GM19468 (cell line): Measurements from ENCODE around the gene APOL1.

ENCODE experiments used
- ATAC-seq: cut with Tn5 transposase; IDR thresholded peaks from one replicate; pipeline ENCODE4 v1.9.1; 2021; ENCODE audit warnings: mild to moderate bottlenecking, moderate library complexity, moderate number of reproducible peaks; ENCODE audit not compliant: unreplicated experiment; ENCODE audit errors: extremely low read depth

Gene APOL1

DNA sequence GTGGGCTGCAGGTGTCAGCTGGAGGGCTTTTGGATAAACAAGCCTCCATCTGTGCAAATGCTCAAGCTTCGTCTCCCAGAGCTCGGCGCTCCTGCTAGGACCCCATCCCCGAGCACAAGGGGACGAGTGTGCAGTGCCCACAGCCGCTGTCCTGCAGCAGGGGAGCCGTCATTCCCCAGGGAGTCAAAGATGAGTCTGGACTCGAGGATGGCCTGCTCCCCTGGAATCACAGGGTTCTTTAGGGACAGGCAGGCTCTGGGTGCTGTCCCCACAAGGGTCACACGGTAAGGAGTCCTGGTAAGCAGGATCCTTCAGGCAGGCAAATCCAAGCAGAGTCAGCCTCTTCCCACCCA lies 50.2 kb downstream of the APOL1 start:
- no peak for ATAC-seq

DNA sequence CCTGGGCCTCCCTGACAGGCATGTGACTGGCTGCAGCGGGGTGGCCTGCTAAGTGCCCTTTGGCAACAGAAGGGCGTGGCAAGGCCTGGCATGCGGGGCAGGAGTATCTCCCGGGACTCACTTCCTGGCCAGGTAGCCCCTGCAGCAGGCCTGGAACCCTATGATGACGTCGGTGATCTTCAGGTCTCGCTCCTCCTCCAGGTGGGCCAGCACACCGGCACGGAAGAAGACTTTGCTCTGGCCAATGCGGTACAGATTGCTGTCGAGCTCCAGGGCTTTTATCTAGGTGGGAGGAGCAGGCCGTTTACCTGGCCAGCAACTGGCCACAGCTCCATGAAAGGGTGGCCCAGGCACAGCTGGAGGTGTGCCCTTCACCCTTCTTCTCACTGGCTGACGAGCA lies 50.9 kb downstream of the APOL1 start:
- no peak for ATAC-seq

DNA sequence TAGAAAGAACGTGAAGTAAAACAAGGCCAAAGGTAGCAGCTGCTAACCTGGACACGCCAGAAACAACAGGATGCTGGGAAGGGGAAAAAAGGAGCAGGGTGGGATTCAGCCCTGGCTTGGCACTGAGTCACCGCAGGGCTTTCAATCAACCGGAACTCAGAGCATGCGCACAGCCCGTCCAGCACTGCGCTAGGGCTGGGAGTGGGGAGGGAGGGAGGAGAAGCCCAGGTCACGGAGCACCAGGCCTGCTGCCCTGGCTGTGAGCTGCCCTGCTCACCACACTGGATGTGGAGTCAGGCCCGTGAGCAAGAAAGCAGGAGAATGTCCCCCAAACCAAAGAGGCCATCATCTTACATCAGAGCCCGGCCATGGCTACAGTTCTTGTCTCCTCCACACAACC lies 51.5 kb downstream of the APOL1 start:
- no peak for ATAC-seq

DNA sequence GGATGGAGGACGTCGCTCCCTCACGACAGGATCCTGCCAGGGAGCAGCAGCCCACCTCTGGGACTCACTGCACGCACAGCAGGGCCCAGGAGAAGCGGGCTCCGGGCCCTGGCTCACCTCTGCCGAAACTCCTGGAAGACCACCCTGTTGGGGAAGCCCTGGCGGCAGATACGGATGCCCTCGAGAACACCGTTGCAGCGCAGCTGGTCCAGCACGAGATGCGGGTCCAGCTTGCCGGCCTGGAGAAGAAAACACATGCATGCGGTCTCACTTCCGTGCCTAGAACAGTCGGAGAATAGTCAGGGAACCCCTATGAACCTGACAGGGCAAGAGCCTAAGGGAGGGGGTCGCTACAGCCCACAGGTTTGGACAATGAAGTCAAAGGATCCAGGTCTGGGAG lies 52.9 kb downstream of the APOL1 start:
- ATAC-seq = no peak

DNA sequence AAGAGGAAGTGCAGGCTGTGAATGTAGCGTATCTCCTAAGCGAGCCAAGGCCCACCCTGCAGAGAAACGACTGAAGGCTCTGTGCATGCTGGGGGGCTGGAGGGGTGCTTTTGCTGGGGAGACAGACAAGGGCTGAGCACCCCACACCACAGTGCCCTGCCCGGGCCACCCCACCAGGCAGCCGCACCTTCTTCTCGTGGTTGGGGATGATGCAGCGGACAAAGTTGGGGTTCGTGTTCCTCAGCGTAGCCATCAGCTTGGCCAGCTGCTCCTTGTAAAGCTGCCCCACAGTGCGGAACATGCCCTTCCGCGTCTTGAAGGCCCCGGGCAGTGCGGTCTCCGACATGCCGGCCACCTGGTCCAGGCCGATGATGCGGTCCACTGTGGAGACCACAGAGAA lies 53.3 kb downstream of the APOL1 start:
- no peak for ATAC-seq

DNA sequence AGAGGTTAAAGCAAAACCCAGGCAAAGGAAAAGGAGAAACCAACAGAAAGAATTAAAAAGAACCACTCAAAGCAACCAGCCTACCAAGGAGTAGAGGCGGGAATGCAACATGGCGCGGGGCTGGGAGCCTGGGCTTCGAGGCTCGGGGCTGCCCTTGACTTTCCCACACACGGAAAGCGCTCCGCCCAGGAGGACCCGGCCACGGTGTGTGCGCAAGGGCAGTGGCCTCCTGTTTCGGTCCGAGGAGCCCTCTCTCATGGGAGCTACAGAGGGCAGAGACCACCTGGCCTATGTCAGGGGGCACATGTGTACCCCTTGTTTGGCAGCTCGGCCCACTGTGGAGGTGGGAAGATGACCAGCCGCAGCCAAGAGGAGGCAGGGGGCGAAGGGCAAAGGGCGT lies 55.9 kb downstream of the APOL1 start:
- ATAC-seq = no peak

DNA sequence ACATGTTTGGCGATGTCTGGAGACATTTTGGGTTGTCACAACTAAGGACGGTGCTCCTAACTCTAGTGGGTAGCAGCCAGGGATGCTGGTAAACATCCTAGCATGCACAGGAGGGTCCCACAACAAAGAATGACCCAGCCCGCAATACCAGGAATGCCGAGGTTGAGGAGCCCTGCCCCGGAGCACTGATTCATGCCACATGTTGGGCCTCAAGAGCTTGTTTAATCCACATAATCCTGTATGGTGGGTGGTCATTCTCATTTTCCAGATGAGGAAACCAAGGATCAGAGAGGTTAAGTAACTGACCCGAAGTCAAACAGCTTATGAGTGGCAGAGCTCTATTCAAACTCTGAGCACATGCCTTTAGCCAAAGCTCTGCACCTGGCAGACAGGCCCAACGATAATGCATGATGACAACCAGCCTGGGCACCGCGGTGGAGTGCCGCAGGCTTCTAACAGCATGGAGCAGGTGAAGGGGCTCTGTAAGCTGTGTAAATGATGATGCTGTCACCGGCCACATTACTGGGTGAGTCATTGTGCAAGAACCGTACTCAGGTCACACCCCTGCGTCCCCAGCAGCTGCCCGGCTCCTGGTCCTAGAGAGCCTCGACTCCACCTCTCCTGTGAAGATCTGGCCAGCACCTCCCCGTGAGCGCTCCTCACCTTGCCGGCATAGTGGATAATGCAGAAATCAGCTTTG lies 58.6 kb downstream of the APOL1 start:
- ATAC-seq = no peak

DNA sequence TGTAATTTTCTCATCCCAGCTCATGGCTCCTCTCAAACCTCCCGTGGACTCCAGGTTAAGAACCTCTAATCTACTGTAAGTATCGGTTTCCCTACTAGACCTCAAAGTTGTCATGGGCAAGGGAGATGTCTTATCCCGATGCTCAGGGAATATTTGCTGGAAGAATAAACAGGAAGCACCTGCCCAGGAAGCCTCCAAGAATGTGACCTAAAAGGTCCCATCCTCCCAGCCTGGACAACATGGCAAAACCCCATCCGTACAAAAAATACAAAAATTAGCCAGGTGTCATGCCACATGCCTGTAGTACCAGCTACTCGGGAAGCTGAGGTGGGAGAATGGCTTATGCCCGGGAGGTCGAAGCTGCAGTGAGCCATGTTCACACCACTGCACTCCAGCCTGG lies 62.4 kb downstream of the APOL1 start:
- no peak for ATAC-seq

DNA sequence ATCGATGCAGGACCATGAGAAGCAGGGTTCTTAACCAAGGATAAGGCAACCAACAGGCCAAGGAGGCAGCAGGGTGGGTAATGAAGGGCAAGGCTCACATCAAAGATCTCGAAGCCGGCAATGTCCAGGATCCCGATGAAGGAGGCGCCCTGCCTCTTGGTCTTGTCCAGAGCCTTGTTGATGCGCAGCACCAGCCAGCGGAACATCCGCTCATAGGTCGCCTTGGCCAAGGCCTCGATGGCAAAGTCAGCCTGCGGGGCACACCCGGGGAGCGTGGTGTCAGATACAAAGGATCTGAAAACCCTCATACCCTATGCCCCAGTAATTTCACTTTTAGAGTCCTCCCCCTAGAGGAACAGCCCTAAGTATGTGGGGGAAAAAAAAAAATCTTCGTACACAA lies 63.5 kb downstream of the APOL1 start:
- ATAC-seq = no peak
